HepG2 (cell line): ENCODE data around the gene SLC13A3. TPM values are rescaled to one million over a fixed set of nuclear protein-coding genes. Genes with fewer than 3 reads are reported as not detected.
A peak's percentile ranks its signal among the peaks of the same experiment; 100 is the strongest.

Experiments used
- CENPX ChIP-seq: sonication (generic); formaldehyde crosslinking; IDR thresholded peaks from 2 replicates; pipeline ENCODE4 v1.9.0; 2021; ENCODE audit warnings: mild to moderate bottlenecking, missing genetic modification reagents, moderate library complexity
- DR1 ChIP-seq: sonication (generic); formaldehyde crosslinking; IDR thresholded peaks from 2 replicates; pipeline ENCODE4 v1.8.0; 2021; ENCODE audit warnings: mild to moderate bottlenecking, missing genetic modification reagents, inconsistent platforms
- HNRNPL ChIP-seq: fragments of 200-400 bp; formaldehyde crosslinking; IDR thresholded peaks from 2 replicates; pipeline ENCODE4 v1.6.1; 2017; ENCODE audit warnings: mild to moderate bottlenecking, low read depth, low read length
- ISL2 ChIP-seq: sonication (generic); formaldehyde crosslinking; IDR thresholded peaks from 2 replicates; pipeline ENCODE4 v1.5.0; 2020; ENCODE audit warnings: missing genetic modification reagents
- KAT7 ChIP-seq: IDR thresholded peaks from 2 replicates; pipeline ENCODE4 v1.6.1; 2018; ENCODE audit warnings: borderline replicate concordance, missing compliant biosample characterization
- PHB2 ChIP-seq: fragments of 450-650 bp; IDR thresholded peaks from 2 replicates; pipeline ENCODE4 v1.6.1; 2018; ENCODE audit not compliant: partially characterized antibody
- PLSCR1 ChIP-seq: sonication (generic); formaldehyde crosslinking; IDR thresholded peaks from 2 replicates; pipeline ENCODE4 v1.5.0; 2020; ENCODE audit warnings: missing genetic modification reagents, mild to moderate bottlenecking, borderline replicate concordance
- PTBP1 ChIP-seq: fragments of 200-400 bp; formaldehyde crosslinking; IDR thresholded peaks from 2 replicates; pipeline ENCODE4 v1.6.1; 2018; ENCODE audit warnings: low read length, low read depth; ENCODE audit not compliant: poor library complexity, severe bottlenecking
- TCF7 ChIP-seq: sonication (generic); IDR thresholded peaks from 2 replicates; pipeline ENCODE4 v1.6.1; 2016; ENCODE audit warnings: antibody characterized with exemption, low read depth
- TFDP2 ChIP-seq: sonication (generic); formaldehyde crosslinking; IDR thresholded peaks from 2 replicates; pipeline ENCODE4 v1.4.0; 2020; ENCODE audit warnings: missing genetic modification reagents
- ZBTB8A ChIP-seq: sonication (generic); formaldehyde crosslinking; IDR thresholded peaks from 2 replicates; pipeline ENCODE4 v1.4.0; 2020; ENCODE audit warnings: mild to moderate bottlenecking, low read depth, missing genetic modification reagents, borderline replicate concordance
- ZNF124 ChIP-seq: sonication (generic); formaldehyde crosslinking; IDR thresholded peaks from 2 replicates; pipeline ENCODE4 v1.4.0; 2020; ENCODE audit warnings: missing genetic modification reagents
- ZNF34 ChIP-seq: sonication (generic); formaldehyde crosslinking; IDR thresholded peaks from 2 replicates; pipeline ENCODE4 v1.4.0; 2020; ENCODE audit warnings: mild to moderate bottlenecking, missing genetic modification reagents, borderline replicate concordance
- ZNF556 ChIP-seq: sonication (generic); formaldehyde crosslinking; IDR thresholded peaks from 2 replicates; pipeline ENCODE4 v1.4.0; 2020; ENCODE audit warnings: mild to moderate bottlenecking, missing genetic modification reagents, borderline replicate concordance
- ZNF839 ChIP-seq: sonication (generic); formaldehyde crosslinking; IDR thresholded peaks from 2 replicates; pipeline ENCODE4 v1.4.0; 2020; ENCODE audit warnings: missing genetic modification reagents, mild to moderate bottlenecking, borderline replicate concordance
- ZZZ3 ChIP-seq: sonication (generic); formaldehyde crosslinking; IDR thresholded peaks from 2 replicates; pipeline ENCODE4 v1.4.0; 2020; ENCODE audit warnings: missing genetic modification reagents, mild to moderate bottlenecking, borderline replicate concordance
- polyA plus RNA-seq, 8 experiments: library from polyadenylated mRNA; depleted of rRNA in 3 of 8; stranded (reverse) in 7 of 8; unstranded in 1 of 8; fragments of >200 nt; fragmentation: Illumina TruSeq in 4 of 8; extraction: Trizol in 4 of 8; gene quantifications; 2 replicates each; pipeline versions ENCODE4 v1.2.1 to v1.2.3, GENCODE V29; 2011 to 2016; ENCODE audit warnings: low read depth in 4 of 8, missing spikeins in 1 of 8, mixed read lengths in 1 of 8; ENCODE audit not compliant: insufficient read depth in 1 of 8
- total RNA-seq, 5 experiments: library from RNA; depleted of rRNA; stranded (reverse); fragments of >200 nt; fragmentation: Illumina TruSeq; extraction: Trizol; gene quantifications; 2 replicates each; pipeline ENCODE4 v1.2.3, GENCODE V29; 2016; ENCODE audit warnings: low read depth in 1 of 5
- TF ChIP-seq, protein P1 (sequence below): conservative IDR thresholded peaks from 2 replicates; pipeline ENCODE4 v1.6.1; 2018; ENCODE audit warnings: missing genetic modification reagents
- TF ChIP-seq, protein P2 (sequence below): sonication (generic); formaldehyde crosslinking; IDR thresholded peaks from 2 replicates; pipeline ENCODE4 v1.8.0; 2022; ENCODE audit warnings: mild to moderate bottlenecking, missing genetic modification reagents

The SLC13A3 gene
- total and polyA plus RNA-seq, 2 of the 13 experiments (the other 11 are each of a cell fraction or from before 2014, with no cell fraction given): 66.5 to 76.0 TPM

- TF ChIP-seq ISL2 (CRISPR knock-in tag) (peak; percentile 88), TCF7 (no peak), PTBP1 (peak; percentile 31), DR1 (peak; percentile 41; the same call in 1 of the 2 replicates), ZNF556 (CRISPR knock-in tag) (peak; percentile 77; the same call in 1 of the 2 replicates), ZZZ3 (CRISPR knock-in tag) (peak; percentile 83), TFDP2 (CRISPR knock-in tag) (peak; percentile 61), ZNF124 (CRISPR knock-in tag) (peak; percentile 43; the same call in 1 of the 2 replicates), HNRNPL (peak; percentile 37; the same call in 1 of the 2 replicates), PHB2 (no peak), CENPX (CRISPR knock-in tag) (no peak), ZNF839 (CRISPR knock-in tag) (peak; percentile 89), KAT7 (peak; percentile 99; the same call in 1 of the 2 replicates), ZNF34 (CRISPR knock-in tag) (no peak), PLSCR1 (no peak), ZBTB8A (CRISPR knock-in tag) (peak; percentile 75)
- TF ChIP-seq, protein P1, sequence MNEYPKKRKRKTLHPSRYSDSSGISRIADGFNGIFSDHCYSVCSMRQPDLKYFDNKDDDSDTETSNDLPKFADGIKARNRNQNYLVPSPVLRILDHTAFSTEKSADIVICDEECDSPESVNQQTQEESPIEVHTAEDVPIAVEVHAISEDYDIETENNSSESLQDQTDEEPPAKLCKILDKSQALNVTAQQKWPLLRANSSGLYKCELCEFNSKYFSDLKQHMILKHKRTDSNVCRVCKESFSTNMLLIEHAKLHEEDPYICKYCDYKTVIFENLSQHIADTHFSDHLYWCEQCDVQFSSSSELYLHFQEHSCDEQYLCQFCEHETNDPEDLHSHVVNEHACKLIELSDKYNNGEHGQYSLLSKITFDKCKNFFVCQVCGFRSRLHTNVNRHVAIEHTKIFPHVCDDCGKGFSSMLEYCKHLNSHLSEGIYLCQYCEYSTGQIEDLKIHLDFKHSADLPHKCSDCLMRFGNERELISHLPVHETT: peak; percentile 65; the same call in 1 of the 2 replicates
- TF ChIP-seq, protein P2, sequence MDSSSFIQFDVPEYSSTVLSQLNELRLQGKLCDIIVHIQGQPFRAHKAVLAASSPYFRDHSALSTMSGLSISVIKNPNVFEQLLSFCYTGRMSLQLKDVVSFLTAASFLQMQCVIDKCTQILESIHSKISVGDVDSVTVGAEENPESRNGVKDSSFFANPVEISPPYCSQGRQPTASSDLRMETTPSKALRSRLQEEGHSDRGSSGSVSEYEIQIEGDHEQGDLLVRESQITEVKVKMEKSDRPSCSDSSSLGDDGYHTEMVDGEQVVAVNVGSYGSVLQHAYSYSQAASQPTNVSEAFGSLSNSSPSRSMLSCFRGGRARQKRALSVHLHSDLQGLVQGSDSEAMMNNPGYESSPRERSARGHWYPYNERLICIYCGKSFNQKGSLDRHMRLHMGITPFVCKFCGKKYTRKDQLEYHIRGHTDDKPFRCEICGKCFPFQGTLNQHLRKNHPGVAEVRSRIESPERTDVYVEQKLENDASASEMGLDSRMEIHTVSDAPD (CRISPR knock-in tag): 0 out of 2 replicates have a peak, but pooled peaks have one; percentile 71
Observed at GRCh38 chr20:46689082-46689753, 38.0 kb upstream of the SLC13A3 start, which contains the start of gene TP53RK (continued).
